ENCODE measurements around the gene PFKL. TPM values are rescaled to one million over a fixed set of nuclear protein-coding genes. Genes with fewer than 3 reads are reported as not detected.

Gene PFKL
- total and polyA plus RNA-seq, 2 of the 8 experiments (the other 6 are each of a cell fraction or from before 2014, with no cell fraction given) = 80.2 to 82.3 TPM

GRCh38 chr21:44365251-44365966 lies 65.6 kb downstream of the PFKL start:
- Histone ChIP-seq H3K56ac (replicated peaks; ENCODE audit: insufficient read length, low read depth, low read length) (no peak overlapping the region), H3K27ac (ENCODE audit: low read depth, low read length) (no peak overlapping the region), H4K20me1 (replicated peaks in 1 of 2; ENCODE audit: control insufficient read depth in 1 of 2, insufficient read depth in 2 of 2, low read length in 2 of 2) (no peaks in the 10 kb centered on the region), H3K36me3 (ENCODE audit: control insufficient read depth in 2 of 4, insufficient read depth in 4 of 4, low read length in 3 of 4) (no peaks in the 10 kb centered on the region), H4K91ac (replicated peaks; ENCODE audit: insufficient read length, low read length) (no peak overlapping the region), H3K4me3 (ENCODE audit: extremely low read depth in 1 of 4, insufficient read depth in 2 of 4, low read depth in 3 of 4, low read length in 4 of 4) (no peak overlapping the region), H3K9me3 (ENCODE audit: insufficient read depth in 2 of 2, low read depth in 1 of 2, low read length in 1 of 2) (no peaks in the 10 kb centered on the region), H3K4me1 (replicated peaks in 1 of 4; ENCODE audit: control insufficient read depth in 3 of 4, insufficient read depth in 4 of 4, low read length in 3 of 4) (peaks cover 0 to 12% (median 7%) of the 10 kb centered on the region in 4 experiments; a peak in 6 of 7 replicates), H2BK120ac (replicated peaks; ENCODE audit: low read depth, low read length) (no peak overlapping the region), H2BK5ac (ENCODE audit: low read depth, low read length) (no peak overlapping the region), H3K23ac (ENCODE audit: insufficient read length) (no peak overlapping the region), H4K5ac (ENCODE audit: insufficient read length, low read depth, low read length) (no peak overlapping the region), H2BK12ac (ENCODE audit: low read depth, low read length) (no peak overlapping the region), H3K79me1 (ENCODE audit: low read depth, low read length) (no peaks in the 10 kb centered on the region), H2AFZ (ENCODE audit: low read length) (no peak overlapping the region), H3K27me3 (replicated peaks in 1 of 4; ENCODE audit: control insufficient read depth in 3 of 4, extremely low read depth in 1 of 4, insufficient read depth in 3 of 4, low read length in 3 of 4) (peaks cover 0 to 15% (median 9%) of the 10 kb centered on the region in 4 experiments; a peak in 6 of 7 replicates), H3K18ac (ENCODE audit: extremely low read depth, low read length) (no peak overlapping the region), H2BK15ac (ENCODE audit: low read length) (no peak overlapping the region), H3K4ac (replicated peaks; ENCODE audit: insufficient read length, low read depth, low read length) (no peak overlapping the region), H3K4me2 (ENCODE audit: insufficient read depth in 1 of 2, low read depth in 2 of 2, low read length in 2 of 2) (no peak overlapping the region), H3K79me2 (ENCODE audit: control insufficient read depth in 1 of 2, insufficient read depth in 2 of 2, low read length in 2 of 2) (no peaks in the 10 kb centered on the region), H2BK20ac (ENCODE audit: low read length) (no peak overlapping the region), H3K14ac (ENCODE audit: insufficient read length) (no peak overlapping the region), H3K9ac (replicated peaks in 1 of 4; ENCODE audit: extremely low read depth in 1 of 4, low read depth in 3 of 4, low read length in 3 of 4) (no peak overlapping the region), H4K8ac (ENCODE audit: extremely low read depth, insufficient read depth, low read length) (no peak overlapping the region; the same call in 1 of the 2 replicates), H2AK5ac (ENCODE audit: low read depth, low read length) (no peak overlapping the region), H3K23me2 (ENCODE audit: low read depth, low read length) (peaks cover 3% of the 10 kb centered on the region; the same call in 1 of the 2 replicates)
- POLR2A ChIA-PET (ENCODE audit: partially characterized antibody) = no interaction called here
- CTCF ChIA-PET (ENCODE audit: partially characterized antibody) = interaction anchor here (1.3 kb wide), 1 partner anchor 20 kb away, joined by 4 read pairs; no protein-coding TSS in a partner anchor
- TF ChIP-seq GABPA (IDR thresholded peaks at IDR 0.05; ENCODE audit: borderline replicate concordance, insufficient read depth, low read length) (no peak), SIN3A (conservative IDR thresholded peaks at IDR 0.05 in 1 of 2, IDR thresholded peaks at IDR 0.05 in 1 of 2; ENCODE audit: low read depth in 1 of 2, low read length in 2 of 2) (no peak), NANOG (IDR thresholded peaks at IDR 0.05; ENCODE audit: insufficient read depth, low read depth, low read length, poor library complexity, severe bottlenecking) (no peak), POLR2A (IDR thresholded peaks at IDR 0.05; ENCODE audit: control extremely low read depth in 1 of 2, low read depth in 2 of 2, low read length in 2 of 2) (no peak), TCF12 (IDR thresholded peaks at IDR 0.05; ENCODE audit: low read depth, low read length) (no peak), JUN (IDR thresholded peaks at IDR 0.05; ENCODE audit: low read depth, low read length) (no peak), KDM4A (IDR thresholded peaks at IDR 0.05; ENCODE audit: low read depth, low read length, severe bottlenecking) (no peak), EZH2 (IDR thresholded peaks at IDR 0.05; ENCODE audit: low read depth, low read length, severe bottlenecking) (no peak), RBBP5 (IDR thresholded peaks at IDR 0.05; ENCODE audit: borderline replicate concordance, low read depth, low read length) (no peak), EP300 (IDR thresholded peaks at IDR 0.05; ENCODE audit: borderline replicate concordance in 1 of 2, low read depth in 2 of 2, low read length in 2 of 2) (no peak)
- FAIRE-seq = no peak
- no peak for DNase-seq (ENCODE audit: low read depth in 1 of 2, low spot score in 2 of 2)
- 85% methylated on average over 15 of the region's 18 CpGs; no CpG with 5 or more reads in 1 of the 2 experiments for WGBS, 2 experiments (ENCODE audit: extremely low coverage in 1 of 2, insufficient coverage in 1 of 2, insufficient read length in 1 of 2, insufficient replicate concordance in 2 of 2, low coverage in 1 of 2, low lambda C conversion rate in 2 of 2, missing lambda C conversion rate in 1 of 2)

Measured in H1 (cell line).